SK-N-SH (cell line): ENCODE measurements around the gene CDC42SE1.

Source experiments
- CTCF ChIP-seq: fragments of 200-600 bp; sonication (generic); IDR thresholded peaks from 2 replicates; pipeline ENCODE4 v1.6.1; 2017; ENCODE audit warnings: antibody characterized with exemption, mild to moderate bottlenecking, moderate library complexity
- FOXM1 ChIP-seq: IDR thresholded peaks from 2 replicates; pipeline ENCODE4 v1.4.0; 2012; ENCODE audit warnings: low read depth, mild to moderate bottlenecking
- MXI1 ChIP-seq: IDR thresholded peaks from 2 replicates; pipeline ENCODE4 v1.6.1; 2012; ENCODE audit warnings: mild to moderate bottlenecking, low read depth, low read length, improper control_type of control experiment
- POLR2AphosphoS5 ChIP-seq: IDR thresholded peaks from 2 replicates; pipeline ENCODE4 v1.6.1; 2012; ENCODE audit warnings: low read depth, low read length
- REST ChIP-seq: IDR thresholded peaks from 2 replicates; pipeline ENCODE4 v1.6.1; 2012; ENCODE audit warnings: mild to moderate bottlenecking, low read depth, low read length, moderate library complexity
- SMC3 ChIP-seq: IDR thresholded peaks from 2 replicates; pipeline ENCODE4 v1.6.1; 2012; ENCODE audit warnings: low read depth, low read length, improper control_type of control experiment
- USF2 ChIP-seq: fragments of 150-350 bp; IDR thresholded peaks from 2 replicates; pipeline ENCODE4 v1.6.1; 2017; ENCODE audit warnings: antibody characterized with exemption, low read length, low read depth, borderline replicate concordance

DNA sequence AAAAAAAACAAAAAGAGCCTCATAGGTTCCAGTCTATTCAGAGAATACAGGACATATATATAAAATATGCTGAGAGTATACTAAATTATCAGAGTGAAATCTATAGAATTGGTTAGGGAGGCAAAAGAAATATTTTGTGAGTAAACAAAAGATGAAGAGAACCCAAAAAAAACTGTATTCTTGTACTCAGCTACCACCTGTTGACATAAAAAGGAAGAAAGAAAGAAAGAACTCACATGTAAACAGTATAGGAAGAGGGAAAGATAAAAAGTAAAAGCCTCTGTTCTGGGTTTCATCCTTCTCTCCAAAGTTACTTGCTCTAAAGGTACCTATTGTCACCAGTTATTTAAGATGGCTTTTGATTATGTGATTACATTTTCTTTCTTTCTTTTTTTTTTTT lies 33.0 kb downstream of the CDC42SE1 start:
- TF ChIP-seq SMC3 (no peak), POLR2AphosphoS5 (no peak), MXI1 (no peak), FOXM1 (no peak), REST (no peak), CTCF (no peak), USF2 (no peak)
